ENCODE results near the gene ARGLU1.

The ARGLU1 gene

GRCh38 chr13:106498158-106498557, 69.8 kb downstream of the ARGLU1 start:
- DNase-seq: no peak

- DNase-seq: no peak
Observed at GRCh38 chr13:106497079-106497478, 70.9 kb downstream of the ARGLU1 start.

GRCh38 chr13:106496072-106496997, 71.6 kb downstream of the ARGLU1 start:
- DNase-seq: no peak

DNA sequence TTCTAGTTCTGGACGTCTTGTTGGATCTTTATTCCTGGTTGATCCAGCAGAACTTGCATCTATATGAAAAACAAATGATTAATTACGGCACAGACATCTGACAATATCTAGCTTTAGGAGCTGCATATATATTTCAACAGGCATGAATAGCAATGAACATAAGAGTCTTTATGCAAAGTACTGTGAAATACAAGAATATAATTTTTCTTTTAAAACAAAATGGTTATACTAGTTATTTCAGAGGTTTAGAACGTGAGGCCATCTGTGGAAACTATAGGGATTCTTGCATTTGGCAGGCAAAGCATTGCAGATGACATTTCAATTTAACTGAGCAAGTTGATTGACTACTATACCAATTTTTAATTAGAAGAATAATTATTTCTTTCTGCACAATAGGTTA, 73.0 kb downstream of the ARGLU1 start:
- DNase-seq: no peak

- no peak for DNase-seq
Observed at GRCh38 chr13:106494506-106494905, 73.4 kb downstream of the ARGLU1 start.

DNA sequence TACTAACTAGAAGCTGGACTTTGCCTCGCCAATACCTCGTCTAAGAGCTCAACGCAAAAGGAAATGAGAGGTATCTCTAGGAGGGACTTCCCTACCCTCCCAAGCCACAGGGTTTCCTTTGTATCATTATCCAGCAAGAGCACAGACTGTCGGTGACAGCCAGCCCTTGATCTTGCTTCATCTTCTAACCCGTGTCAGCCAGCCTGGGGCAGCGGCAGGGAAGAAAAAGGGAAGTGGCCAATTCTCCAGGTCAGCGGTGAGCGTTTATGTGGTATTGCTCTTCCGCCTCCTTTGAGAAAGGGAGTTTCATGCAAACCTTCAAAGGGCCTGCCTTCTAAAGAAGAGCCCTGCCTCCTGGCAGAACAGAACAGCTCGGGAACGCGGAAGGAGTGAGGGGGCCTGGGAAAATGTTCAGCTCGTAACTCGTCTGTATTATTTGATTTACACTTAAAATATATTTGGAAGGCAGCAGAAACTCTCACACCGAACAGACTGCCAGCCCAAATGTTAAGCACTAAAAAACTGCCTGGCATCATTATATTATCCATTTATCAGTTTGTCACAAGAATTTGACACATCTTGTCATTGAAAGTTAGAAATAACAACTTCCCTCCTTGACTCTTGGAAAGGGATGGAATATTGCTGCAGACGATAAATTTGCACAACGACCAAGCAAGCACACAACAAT, 74.3 kb downstream of the ARGLU1 start:
- peak; percentile 6 for DNase-seq

DNA sequence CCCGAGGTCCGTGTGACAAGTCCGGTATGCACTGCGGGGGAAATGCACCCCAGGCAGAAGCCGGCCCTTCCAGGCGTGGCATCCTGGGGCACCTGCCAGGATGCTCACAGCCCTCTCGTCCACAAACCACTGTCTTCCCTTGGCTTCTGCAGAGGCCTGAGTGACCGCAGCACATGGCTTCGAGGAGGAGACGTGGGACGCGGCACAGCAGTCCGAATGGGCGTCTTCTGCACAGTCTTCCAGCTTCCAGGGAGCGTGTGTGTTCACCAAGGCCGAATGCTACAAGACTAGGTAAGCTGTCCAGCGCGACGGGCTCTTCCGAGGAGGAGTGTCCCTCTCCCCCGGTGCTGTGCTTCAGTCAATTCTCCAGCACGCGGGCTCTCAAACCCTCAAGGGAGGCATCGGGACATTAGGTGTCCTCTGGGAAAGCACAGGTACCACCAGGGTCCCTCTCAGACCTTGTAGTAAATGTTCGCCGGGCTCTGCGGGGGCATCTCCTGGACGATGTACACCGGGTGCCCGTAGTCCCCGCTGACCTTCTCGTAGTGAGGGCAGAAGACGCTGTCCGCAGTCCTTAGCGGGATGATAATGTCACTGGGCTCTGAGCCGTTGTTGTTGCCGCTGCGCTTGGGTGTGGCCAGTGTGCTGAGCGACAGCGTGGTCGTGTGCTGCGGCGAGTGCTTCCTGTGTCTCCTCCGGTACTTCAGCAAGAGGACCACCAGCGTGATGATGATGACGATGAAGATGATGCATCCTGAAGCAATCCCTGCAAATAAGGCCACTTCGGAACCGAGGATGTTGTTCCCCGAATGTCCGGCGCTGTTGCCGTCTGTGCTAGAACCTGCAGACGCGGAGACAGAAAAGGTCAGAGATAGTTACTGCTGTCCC, 75.1 kb downstream of the ARGLU1 start:
- no peak for DNase-seq

GRCh38 chr13:106491928-106492587, 75.9 kb downstream of the ARGLU1 start:
- no peak for DNase-seq
